Measurements from ENCODE around the gene SYCN.

The SYCN gene

DNA sequence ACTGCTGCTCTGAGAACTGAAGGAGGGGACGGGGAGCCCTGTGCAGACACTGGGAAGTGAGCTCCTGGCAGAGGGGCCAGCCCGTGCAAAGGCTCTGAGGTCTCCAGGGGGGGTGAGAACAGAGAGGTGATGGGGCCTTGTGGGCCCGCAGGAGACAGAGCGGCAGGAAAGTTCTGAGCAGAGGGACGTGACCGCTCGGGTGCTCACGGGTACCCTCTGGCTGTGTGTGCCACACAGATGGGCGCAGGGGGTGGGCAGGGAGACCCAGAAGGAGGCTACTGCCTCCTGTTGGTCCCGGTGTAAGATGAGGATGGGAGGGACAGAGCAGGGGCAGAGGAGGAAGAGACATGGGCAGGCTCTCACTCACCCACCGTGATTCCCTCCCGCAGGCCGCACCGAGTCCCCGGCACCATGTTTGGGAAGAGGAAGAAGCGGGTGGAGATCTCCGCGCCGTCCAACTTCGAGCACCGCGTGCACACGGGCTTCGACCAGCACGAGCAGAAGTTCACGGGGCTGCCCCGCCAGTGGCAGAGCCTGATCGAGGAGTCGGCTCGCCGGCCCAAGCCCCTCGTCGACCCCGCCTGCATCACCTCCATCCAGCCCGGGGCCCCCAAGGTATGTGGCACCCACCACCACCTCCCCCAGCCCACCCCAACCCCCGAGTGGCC lies 34.8 kb downstream of the SYCN start:
- DNase-seq, result no peak

DNA sequence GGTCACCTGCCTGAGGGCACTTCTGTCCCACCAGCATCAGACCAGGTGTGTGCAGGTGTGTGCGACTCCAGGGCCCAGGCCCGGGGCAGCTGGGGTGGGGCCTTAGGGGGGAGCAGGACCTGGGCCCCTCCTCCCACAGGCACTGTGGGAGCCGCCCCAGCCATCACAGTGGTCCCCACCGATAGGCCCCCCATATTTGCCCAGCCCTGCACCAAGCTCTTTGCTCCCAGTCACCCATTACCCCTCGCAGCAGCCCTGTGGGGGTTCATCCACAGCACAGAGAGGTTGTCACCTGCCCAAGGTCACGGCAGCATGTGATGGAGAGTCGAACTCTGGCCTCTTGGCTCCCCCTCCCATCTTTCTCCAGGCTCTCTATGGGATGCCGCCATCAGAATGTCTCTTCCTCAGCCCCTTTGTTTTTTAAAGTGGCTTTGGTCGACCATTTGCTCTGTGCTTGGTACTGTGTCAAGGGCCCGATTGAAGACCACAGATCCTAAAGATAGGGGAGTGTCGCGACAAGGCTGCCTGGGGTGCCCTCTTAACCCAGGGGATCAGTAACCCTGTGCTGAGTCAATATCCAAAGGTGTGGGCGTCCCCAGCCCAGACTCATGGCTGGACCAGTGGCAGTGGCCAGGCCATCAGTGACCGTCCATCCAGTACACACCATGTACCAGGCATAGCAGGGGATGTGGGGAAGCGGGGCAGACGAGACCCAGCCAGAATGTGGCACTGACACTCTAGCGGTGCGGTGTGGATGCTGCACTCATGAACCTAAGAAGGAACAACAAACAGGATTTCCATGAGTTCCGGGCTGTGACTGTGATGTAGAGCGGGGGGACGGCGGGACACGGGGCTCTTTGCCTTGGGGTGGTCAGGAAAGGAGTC lies 35.6 kb downstream of the SYCN start:
- DNase-seq, result no peak

DNA sequence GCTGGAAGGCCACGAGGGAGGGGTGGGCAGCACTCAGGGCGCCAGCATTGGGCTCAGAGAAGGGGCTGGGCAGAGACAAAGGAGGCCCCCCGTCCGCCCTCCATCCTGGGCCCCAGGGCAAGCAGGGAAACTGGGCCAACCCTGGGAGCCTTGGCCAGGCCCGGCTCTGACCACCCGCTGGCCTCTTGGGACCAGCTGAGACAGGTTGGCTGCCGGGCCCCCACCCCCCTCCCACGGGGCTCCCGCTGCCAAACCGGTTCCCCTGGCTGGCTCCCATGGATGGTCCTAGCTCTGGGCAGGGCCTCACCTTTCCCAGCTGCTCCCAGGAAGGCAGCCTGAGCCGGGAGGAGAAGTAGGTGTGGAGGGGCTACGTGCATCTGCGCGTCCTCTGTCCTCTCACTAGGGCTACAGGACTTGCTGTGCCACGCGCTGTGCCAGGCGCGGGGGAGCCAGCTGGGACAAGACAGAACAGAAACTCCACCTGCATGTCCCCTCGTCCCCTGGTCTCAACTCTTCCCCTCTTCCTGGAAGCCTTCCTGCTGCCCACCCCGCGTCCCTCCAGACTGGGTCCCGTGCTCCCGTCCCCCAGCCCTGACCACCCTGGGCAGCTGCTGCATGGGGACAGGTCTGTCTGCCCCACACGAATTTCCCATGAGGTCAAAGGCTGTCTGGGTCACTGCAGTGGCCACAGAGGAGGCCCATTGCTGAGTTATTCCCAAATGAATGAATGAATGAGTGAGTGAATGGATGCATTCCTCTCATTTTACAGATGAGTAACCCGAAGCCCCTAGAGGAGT lies 36.4 kb downstream of the SYCN start:
- no peak for DNase-seq

DNA sequence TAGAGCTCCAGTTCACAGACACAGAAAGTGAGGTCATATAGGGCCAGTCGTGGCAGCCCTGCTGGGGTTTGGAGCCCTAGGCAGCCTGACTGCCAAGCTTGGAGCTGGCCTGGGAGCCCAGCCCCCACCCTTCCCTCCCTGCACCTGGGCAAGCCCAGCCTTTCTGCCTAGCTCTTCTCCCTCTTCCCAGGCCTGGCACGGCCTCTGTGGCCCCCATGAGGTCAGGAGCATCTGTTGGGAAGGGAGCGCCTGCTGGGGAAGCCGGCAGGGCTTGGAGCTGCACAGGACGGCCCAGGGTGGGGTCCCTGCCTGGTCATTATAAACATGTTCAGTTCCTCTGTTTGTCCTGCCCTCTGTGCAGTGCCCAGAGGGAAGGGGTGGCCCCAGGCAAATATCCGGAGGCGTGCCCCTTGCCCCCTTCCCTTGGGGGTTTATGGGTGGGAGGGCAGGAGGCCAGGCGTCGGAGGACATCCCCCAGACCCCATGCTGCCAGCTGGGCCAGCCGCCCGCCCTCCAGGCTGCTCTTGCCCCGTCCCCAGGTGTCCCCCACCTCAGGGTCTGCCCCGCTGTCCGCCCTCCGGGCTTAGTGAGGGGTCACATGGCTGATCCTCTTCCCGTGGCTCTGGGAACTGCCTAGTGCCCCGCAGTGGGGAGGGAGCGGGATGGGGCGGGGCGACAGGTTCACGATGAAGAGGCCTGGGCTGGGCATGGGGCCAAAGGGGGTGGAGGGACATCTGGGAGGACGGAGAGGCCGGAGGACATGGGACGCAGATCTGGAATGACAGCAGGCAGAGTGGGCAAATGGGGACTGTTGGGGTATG lies 37.3 kb downstream of the SYCN start:
- DNase-seq, result no peak

DNA sequence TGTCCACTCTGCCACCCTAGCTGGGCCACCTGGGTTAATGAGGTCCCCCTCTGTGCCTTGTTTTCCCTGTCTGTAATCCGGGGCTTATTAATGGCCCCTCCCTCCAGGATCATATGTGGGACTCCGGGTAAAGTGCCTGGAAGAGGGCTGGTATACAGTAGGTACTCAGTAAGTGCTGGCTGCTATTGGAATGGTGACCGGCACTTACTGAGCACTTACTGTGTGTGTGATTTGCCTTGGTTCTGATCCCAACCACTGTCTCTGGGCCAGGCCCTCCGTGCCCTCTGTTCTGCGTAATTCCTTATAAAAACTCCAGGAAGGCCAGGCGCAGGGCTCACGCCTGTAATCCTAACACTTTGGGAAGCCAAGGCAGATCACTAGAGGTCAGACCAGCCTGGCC lies 38.2 kb downstream of the SYCN start:
- DNase-seq, result no peak

DNA sequence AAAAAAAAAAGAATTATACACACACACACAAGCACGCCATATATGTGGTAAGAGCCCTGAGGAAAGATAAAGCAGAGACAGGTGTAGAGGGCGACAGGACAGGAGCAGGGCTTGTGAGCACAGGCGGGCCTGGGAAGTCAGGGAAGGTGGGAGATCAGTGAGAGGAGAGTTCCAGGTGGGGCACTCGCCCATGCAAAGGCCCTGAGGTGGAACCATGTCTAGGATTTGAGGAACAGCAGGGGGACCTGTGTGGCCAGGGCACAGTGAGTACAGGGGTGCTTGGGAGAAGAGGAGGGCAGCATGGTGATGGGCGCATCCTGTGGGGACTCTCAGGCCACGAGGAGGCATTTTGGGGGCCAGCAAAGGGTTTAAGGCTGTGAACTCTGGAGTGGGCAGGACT lies 39.8 kb downstream of the SYCN start:
- no peak for DNase-seq

DNA sequence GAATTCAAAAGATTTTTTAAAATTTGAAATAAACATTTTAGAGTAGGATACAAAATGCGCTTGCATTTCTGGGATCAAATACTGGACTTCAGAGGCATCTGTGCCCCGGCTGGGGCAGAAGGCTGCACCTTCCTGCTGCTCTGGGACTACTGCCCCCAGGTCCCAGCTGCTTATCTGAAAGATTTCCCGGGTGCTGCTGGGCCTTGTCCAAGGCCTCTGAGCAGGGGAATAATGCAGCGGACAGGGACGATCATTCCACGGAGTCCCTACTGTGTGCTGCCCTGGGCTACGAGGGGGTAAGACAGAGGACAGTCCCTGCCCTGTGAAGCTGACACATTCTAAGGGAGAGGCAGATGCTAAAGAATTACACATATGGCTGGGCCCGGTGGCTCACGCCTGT lies 40.4 kb downstream of the SYCN start:
- DNase-seq, result no peak

DNA sequence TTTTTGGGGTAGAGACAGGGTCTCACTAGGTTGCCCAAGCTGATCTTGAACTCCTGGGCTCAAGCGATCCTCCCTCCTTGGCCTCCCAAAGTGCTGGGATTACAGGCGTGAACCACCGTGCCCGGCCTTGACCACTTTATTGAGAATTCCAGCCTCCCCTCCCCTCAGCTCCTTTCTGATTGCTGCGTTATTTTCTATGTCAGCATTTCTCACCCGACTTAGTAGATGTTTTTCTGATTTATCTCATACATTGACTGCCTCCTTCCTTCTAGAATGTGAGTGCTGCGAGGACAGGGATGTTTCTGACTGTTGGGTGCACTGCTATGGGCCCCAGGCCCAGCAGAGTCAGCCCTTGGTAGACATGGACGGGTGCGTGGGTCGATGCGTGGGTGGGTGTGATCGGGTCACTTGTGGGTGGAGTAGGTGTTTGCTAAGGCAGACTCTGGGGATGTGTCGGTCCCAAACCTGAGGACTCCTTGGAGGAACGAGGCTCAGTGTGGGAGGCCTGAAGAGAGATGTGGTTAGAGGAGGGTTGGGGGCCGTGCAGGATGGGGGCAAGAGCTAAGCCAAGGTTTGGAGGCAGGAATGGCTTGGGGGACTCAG lies 41.5 kb downstream of the SYCN start:
- DNase-seq, result no peak

DNA sequence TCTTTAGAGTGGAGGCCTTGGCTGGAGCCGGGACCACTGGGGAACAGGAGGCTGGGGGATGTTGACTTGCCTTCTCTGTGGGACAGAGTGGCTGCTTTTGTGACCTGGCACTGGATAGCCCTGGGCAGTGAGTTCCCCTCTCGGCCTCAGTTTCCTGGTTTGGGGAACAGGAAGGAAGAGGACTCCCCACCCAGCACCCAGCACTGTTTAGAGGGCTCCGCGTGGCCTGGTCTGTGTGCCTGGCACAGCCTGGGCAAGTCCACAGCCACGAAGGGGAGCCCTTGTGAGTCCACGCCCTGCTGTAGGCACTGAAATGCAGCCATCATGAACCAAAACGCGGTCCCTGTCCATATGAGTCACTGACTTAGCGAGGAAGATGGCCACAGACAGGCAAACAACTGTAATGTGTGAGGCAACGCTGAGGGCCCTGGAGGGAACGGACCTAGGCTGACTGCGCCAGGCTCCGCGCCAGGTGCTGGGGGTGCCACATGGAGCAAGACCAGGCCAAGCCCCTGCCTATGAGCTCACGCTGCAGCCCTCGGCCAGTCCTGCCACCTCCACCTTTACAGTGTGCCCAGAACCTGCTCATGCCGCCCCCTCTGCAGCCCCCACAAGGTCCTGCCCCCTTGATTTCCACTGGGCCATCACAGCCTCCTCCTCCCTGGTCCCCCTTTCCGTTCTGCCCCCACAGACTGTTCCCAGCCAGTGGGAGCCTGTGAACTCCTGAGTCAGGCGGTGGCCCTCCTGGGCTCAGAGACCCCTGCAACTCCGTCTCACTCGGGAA lies 43.0 kb downstream of the SYCN start:
- DNase-seq, result no peak

DNA sequence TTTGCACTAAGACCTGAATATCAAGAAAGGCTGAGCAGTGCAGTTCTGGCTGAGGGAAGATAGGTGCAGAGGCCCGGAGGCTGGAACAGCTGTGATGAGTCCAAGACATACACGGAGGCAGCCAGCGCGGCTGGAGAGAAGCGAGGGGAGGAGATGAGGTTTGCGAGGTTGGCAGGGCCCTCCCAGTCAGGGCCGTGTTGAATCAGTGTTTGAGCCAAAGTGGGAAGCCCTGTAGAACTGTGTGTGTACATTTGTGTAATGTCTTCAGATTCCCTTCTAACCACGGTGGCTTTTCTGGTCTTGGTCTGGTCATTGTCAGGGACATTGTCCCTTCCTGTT lies 43.6 kb downstream of the SYCN start:
- DNase-seq, result no peak

DNA sequence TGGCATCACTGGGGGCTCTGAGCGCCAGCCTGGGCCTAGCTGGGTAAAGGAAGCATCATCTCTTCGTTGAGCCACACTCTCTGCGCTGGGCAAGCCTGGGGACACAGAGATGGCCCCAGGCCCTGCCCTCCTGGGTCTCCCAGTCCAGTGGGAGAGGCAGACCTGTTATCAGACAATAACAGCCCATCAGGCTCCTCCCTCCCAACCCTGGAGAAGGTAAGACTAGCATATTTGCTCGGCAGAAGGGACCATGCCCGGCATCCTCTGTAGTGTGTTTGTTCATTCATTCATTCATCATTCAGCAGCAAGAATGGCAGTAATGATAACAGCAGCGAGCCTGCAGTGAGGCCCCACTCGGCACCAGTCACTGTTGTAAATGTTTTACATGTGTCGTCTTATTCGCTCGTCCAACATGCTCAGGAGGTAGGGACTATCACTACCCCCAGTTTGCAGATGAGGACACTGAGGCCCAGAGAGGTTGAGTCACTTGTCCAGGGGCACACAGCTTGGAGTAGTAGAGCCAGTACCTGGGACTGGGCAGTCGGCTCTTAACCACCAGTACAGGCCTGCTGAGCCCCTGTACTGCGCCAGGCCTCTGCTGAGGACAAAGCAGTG lies 45.3 kb downstream of the SYCN start:
- DNase-seq, result no peak

DNA sequence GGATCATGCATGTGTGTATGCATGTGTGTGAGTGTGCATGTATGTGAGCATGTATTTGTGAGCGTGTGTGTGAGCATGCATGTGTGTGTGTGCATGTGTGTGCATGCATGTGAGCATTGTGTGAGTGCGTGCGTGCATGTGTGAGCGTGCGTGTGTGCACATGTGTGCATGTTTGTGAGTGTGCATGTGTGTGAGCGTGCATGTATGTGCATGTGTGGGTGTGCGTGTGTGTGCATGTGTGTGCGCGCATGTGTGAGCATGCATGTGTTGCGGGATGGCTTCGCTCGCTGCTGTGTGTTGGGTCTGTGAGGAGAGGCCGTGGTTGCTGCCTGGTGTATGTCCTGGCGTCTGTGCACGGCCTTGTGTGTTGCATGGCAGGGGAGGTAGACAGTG lies 46.1 kb downstream of the SYCN start:
- no peak for DNase-seq

DNA sequence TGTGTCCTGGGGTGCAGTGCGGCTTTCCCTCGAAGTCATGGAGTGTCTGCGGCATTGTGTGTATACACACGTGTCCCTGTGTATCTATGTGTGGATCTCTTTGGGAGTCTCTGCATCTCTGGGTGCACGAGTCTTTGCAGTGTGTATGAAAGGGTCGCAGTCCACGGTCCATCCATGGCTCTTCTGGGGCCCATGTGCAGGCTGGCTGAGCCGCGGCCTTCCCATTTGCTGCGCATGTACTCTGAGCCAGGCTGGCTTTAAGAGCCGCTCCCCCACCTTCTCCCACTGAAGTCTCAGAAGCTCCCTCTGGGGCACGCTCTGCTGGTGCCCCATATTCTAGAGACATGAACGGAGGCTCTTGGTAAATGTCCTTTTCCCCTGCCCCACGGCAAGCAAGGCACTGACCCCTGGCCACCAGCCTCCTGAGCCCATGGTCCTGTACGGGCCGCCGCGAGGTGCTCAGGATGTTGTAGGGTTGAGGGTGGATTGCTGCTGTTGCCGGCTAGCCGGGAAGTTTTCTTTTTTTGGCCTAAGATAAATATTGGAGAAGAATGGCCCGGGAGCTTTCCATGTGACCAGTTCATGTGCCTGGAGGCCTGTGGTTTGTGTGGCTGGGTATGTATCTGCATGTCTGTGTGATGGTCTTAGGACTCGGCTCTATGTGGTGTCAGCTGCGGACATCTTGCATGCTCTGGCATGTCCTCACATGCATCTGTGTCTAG lies 46.6 kb downstream of the SYCN start:
- DNase-seq, result no peak

DNA sequence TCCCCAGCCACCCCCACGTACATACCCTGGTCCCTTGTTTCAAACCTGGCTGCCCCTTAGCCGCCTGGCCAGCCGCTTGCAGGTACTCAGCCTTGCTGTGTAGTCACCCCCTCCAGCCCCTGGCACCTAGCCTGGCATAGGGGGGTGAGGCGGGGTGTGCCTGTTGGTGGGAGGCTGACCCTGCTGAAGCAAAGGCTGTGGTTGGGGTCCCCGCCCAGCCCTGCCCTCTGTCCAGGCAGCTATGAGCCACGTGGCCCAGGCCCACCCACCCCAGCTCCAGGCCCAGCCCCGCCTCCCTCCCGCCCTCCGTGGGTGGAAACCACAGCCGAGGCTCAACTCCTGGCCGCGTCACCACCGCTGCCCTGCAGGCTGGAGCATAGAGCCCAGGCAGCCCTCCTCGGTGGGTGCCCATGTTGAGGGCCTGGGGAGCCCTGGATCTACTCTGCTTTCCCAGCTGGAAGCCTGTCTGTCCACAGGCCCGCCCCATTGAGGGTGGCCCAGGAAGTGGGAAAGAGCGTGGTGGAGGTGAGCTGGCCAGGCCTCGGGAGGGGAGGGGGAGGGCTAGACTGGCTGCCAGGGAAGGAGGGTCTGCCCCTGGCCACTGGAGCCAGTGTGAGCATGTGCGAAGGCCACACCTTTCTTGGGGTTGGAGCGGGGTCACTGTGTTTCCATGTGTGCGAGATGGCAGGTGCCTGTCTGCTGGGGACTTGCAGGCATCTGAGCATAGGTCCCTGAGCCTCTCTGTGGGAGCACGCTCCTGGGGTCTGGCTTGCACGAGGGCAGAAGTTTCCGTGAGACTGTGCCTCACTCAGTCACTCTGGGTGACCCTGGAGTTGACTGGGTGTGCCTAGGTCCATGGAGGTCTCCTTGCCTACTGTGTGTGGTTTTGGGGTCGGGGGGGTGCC lies 47.5 kb downstream of the SYCN start:
- no peak for DNase-seq

DNA sequence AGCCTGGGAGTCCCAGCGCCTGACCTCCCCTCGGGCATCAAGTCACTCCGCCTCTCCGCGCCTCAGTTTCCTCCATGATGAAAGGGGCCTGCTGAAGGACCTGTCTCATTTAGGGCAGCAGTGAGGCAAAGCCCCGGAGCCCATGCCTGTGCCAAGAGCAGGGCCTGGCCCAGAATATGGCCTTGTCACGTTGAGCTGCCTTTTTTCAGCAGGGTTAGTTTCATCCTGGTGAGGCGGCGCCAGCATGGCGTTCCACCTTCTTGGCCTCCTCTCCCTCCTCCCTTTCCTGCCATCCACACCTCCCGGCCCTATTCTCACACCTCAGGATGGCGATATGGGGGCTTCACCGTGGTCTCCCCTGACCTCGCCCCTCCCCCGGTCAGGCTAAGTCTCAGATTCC lies 48.3 kb downstream of the SYCN start:
- no peak for DNase-seq

DNA sequence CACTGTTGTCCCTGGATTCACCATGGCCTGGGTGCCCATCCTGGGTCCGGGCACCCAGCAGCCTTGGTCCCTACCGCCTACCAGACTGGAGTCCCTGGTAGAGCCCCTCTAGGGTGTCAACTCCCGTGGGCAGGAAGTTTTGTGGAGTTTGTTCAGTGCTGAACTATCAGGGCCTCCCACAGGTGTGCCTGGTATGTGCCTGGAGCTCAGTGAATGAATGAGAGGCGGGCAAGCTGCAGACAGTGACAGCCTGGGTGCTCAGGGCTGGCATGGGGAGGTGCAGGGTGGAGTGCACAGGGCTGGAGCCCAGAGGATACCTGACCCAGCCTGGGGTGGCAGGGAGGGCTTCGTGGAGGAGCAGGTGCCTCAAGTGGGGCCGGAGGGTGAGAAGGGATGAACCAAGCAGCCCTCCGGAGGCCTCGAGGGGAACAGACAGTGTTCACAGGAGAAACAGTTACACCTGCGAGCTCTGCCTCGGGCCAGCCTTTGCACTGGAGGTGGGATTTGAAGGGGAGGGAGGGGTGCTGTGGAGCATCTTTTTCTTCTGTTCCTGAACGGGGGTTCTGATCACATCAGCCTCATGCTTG lies 48.9 kb downstream of the SYCN start:
- DNase-seq, result no peak

DNA sequence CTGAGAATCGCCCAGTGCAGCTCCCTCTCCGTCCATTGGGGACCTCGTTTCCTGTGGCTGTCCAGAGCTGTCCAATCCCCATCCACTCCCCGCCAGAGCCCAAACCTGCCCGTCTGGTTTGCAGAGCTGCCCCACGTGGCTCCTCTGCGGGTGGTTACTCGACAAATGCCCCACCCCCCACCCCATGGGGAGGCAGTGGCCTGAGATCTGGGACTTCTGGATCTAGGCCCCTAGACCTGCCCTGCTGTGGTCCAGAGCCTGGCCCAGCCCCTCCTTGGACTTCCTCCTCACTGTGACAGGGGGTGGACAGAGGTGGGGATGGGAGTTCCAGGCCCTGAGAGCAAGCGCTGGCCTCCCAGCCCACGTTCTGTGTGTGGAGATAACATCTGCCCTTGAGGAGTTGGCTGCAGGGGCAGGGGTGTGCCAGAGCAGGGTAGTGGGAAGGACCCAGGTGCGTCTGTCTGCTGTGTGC lies 49.4 kb downstream of the SYCN start:
- DNase-seq, result no peak

DNA sequence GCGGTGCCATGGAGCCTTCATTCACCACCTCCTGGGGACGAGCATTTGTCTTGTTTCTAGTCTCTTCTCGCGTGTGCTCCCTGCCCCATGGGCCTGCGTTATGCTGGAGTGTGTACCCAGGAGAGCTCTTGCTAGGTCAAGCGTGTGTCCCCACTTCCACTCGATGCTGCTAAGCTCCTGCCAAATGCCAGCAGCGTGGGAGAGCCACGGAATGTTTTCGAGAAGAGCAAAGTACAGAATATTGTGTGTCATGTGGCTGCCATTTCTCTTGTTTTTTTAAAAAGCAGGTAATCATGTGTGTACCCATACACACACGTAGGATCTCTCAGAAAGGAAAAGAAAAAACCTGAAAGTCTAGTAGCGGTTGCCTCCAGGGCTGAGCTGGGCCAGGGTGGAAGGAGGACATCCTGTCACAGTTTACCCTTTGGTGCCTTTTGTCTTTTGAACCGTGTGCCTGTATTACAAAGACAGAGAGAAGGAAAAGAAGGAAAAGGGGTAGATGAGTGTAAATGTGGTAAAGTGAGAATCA lies 49.9 kb downstream of the SYCN start:
- DNase-seq, result no peak

Measured in NCI-H1436 treated with DMSO at 0.1 percent for 48 hours (cell line).